GF-D8 (cell line): ENCODE measurements around the gene DPY19L2.
"Not testable (repeated sequence)": the region's sequence is repeated elsewhere in the genome, so short reads cannot be mapped to it uniquely, and the experiment has no call there.

Experiments used
- DNase-seq: peaks from one replicate; lab custom pipeline; 2025; lab: John Stamatoyannopoulos, UW

Gene DPY19L2

DNA sequence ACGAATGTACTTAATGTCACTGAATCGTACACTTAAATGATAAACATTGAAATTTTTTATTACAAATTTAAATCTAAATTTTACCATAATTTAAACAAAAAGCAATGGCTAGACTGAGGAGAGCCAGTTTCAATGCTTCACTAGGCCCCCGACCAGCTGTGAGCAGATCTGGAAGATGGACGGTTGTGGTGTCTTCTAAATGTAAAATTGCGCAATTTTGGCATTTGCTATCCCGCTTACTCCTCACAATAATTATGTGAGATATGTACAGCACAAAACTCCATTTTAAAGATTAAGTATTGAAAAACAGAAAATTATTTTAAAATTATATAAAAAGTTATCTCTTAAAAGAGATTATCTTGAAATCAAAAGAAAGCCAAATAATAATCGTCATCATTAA is 5.3 kb downstream of the DPY19L2 start:
- not testable (repeated sequence) for DNase-seq

DNA sequence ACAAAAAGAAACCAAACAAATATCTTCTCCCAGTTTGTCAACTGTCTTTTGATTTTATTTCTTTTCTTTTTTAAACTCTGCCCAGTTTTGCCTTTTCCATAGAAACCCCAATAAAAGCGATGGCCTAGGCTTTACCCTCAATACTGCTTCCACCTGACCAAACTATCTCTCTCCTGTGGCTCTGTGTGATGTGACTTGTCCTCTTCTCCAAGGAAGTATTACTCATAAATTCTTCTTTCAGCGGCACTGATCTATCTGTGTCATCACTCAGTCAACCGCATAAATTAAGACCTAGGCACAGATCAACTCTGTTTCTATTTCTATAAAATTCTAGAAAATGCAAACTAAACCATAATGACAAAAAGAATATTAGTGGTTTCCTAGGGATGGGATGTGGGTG is 9.8 kb downstream of the DPY19L2 start:
- not testable (repeated sequence) for DNase-seq

DNA sequence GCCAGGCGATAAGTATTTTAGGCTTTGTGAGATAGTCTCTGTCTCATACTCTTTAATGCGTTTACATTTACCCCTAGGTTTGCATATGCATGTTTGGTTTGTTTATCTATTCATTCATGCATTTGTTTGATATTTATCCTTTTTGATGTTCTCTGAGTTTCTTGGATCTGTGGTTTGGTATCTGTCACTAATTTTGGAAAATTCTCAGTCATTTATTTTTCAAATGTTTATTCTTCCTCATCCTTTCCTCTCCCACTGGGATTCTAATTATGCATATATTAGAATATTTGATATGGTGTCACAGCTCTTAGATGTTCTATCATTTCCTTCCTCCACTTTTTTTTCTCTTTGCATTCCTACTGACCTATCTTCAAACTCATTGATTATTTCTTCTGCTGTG is 11.9 kb downstream of the DPY19L2 start:
- DNase-seq: not testable (repeated sequence)

DNA sequence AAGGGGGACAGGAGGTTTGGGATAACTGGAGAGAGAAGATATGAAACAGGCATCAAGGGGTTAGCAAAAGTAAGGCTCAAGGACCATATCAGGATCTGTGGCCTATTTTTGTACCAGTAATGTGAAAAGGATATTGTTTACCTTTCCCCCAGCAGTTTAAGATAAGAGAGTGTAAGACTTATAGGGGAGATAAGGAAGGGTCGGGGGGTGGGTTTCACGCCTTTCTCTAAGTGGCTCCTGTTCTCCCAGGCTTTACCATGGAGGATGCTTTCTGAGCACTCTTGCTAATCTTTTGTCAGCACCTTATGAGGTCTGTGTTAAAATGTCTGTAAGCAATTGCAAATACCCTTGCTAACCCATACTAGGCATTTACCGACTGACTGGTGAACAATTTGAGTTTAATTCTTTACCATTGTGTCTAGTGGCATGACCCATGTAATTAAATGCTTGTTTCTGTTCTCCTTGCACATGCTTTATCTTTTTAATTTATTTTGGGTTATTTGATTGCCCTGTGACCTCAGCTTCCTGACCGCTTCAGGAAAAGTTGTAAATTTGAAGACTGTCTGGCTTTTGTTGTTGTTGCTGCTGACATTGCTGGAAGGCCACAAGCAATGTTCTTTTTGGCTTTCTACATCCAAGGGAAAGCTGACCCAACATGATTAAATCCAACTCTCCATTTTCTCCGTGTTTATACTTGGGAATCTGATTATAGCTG is 12.6 kb downstream of the DPY19L2 start:
- DNase-seq: not testable (repeated sequence)

DNA sequence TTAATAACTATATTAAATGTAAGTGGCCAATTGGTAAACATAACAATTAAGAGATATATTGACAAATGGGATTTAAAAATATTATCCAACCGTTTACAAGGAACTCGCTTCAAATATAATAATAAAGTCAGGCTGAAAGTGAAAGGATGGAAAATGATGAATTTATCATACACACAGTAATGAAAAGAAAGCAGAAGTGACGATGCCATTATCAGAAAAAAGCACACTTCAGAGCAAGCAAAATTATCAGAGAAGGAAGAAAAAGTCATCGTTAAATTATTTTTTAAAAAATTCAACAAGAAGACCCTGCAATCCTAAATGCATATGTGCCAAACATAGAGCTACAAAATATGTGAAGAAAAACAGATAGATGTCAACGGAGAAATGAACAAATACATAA is 13.8 kb downstream of the DPY19L2 start:
- DNase-seq: not testable (repeated sequence)

DNA sequence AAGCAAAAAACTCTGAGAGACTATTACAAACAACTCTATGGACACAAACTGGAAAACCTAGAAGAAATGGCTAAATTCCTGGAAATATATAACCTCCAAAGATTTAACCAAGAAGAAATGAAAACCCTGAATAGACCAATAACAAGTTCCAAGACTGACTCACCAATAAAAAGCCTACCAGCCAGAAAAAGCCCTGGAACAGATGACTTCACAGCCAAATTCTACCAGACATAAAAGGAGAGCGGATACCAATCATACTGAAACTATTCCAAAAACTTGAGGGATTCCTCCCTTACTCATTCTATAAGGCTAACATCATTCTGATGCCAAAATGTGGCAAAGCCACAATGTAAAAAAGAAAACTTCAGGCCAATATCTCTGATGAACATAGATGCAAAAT is 18.8 kb downstream of the DPY19L2 start:
- not testable (repeated sequence) for DNase-seq

DNA sequence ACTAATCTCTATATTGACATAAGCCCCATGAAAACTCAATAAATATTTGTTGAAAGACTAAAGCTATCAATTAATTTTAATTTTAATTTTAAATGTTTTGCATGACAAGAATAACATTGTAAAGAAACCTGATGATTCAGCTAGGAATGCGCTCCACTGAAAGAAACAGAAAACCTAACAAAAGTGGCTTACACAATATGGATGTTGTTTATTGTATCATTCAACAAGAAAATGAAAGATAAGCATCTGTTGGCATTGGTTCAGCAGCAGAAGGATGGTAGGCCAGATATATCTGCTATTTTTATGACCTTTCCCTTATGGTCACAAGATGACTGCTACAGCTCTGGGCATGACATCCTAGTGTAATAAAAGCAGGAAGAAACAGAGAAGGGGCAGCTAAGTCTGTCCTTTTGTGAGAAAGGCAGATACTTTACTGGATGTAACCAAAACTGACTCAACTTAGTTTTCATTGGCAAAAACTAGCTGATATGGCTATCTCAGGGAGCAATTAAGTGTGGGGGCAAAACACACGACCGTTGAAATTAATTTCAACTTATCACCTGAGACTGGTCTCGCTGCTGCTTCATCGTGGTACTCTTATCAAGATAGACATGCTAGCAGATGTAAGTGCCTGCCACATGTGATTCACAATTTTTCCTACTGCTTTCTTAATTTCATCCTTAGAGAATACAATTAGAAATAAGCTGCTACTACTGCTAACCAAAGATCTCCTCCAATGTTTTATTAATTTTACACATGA is 24.7 kb downstream of the DPY19L2 start:
- not testable (repeated sequence) for DNase-seq

DNA sequence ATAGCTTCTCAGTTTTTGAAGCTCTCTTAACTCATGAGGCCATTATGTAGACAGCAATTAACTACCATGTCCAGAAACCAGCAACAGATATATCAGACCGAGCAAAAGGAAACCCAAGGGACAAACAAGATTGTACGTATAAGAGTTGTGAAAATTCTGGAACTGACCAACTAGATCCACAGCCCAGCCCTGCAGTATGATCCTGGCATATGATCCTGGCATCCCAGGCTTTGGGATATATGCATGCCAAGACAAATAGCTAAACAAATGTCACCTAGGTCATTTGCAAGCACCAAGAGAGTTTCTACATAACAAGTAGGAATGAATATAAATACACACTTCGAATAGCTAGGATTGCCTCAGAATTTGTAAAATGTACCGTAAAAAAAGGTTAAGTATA is 44.0 kb downstream of the DPY19L2 start:
- DNase-seq: not testable (repeated sequence)

DNA sequence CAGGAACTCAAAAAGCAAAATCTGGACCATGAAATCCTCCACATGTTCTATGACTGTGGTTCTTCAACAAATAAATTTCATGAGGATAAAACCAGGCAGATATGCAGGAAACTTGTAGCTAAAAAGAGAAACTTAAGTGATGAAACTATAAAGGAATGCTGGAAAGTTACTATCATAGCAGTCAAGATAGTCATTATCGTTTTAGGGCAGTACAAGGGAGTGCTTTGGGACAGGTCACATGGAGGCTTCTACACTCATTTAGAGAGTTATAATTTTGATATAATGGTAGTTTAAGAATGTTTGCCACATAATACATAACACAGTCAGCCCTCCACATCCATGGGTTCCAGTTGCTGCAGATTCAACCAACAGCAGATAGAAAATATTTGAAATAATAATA is 52.7 kb downstream of the DPY19L2 start:
- DNase-seq: not testable (repeated sequence)

DNA sequence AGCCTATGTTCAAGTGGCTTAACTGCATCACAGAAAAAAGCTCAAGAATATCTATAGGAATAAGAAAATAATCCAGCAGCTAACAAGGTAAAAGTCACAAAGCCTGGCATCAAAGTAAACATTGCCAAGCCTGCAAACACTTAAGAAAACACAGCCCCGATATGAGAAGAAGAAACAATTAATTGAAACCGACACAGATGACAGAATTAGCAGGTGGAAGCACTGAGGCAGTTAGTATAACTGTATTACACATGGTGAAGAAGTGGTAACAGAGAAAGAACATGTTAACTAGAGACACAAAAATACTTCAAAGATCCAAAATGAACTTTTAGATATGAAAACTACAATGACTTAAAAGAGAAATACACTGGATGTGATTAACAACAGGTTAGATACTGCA is 57.0 kb downstream of the DPY19L2 start:
- not testable (repeated sequence) for DNase-seq

DNA sequence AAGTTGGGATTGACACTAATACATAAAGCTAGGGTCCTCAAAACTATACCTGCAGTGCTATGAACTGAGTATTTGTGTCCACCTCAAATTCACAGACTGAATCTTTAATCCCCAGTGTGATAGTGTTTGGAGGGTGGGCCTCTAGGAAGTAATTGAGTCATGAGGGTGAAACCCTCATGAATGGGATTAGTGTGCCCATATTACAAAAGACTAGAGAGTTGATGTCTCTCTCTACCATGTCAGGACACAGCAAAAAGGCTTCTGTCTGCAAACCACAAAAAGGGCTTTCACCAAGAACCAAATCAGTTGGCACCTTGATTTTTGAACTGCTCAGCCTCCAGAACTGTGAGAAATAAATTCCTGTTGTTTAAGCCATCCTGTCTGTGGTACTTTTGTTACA is 59.0 kb downstream of the DPY19L2 start:
- DNase-seq: not testable (repeated sequence)

DNA sequence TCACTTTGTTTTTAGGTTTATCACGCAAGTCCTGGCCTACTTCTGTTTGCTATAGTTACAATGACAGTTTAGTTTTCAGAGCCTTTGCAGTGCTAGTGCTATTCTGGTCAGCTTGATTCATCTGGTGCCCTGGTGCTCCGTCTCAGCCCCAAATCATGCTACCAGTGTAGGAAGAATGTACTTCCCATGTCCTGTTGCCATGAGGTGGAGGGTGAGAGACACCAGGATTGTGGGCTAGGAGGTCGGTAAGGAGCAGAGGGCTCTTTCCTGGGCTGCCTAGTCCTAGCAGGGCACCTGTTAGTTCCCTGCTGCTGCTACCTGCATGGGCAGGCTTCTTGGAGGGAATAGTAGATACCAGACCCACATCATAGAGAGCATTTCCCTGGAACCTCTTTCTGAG is 63.3 kb downstream of the DPY19L2 start:
- not testable (repeated sequence) for DNase-seq

DNA sequence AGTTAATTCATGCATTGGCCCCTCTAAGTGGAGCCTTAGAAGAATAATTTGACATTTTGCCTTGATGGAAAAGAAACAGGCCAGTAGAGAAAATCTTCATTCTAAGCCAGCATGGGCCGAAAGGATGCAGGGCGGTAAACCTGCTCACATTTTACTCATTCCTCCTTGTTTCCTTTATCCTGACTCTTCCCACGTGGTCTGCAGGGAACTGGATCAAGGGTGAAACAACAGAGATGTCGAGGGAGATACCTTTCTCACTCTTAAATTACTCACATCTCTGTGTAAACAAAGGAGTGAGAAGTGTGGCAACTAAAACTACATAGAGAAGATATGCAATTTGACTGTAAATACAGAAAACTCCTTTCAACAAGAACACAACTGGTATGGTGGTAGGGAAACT is 73.5 kb downstream of the DPY19L2 start:
- not testable (repeated sequence) for DNase-seq

DNA sequence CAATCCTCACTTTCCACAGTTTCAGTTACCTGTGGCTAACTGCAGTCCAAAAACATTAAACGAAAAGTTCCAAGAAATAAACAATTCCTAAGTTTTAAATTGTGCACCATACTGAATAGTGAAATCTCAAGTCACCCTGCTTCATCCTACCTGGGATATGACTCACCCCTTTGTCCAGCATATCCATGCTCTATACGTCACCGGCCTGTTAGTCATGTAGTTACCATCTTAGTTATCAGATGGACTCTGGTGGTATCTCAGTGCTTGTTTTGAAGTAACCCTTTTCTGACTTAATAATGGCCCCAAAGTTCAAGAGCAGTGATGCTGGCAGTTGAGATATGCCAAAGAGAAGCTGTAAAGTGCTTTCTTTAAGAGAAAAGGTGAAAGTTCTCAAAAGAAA is 83.9 kb downstream of the DPY19L2 start:
- not testable (repeated sequence) for DNase-seq

DNA sequence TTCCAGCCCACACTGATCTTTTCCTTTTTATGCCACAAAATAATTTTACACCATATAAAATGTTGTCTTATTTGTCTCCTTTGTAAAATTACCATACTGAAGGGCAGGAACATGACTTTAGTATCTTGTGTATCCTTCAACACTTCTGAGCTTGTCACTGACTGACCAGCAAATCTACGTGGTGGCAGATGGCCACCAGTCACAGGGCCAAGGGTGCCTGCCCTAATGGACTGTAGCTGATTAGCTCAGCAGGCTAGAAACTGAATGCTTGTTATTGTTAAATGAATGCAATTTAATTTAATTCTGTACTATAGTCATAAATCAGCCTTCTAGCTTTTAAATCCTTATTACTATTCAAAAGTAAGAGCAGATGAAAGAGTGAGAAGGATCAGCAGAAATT is 85.0 kb downstream of the DPY19L2 start:
- not testable (repeated sequence) for DNase-seq

DNA sequence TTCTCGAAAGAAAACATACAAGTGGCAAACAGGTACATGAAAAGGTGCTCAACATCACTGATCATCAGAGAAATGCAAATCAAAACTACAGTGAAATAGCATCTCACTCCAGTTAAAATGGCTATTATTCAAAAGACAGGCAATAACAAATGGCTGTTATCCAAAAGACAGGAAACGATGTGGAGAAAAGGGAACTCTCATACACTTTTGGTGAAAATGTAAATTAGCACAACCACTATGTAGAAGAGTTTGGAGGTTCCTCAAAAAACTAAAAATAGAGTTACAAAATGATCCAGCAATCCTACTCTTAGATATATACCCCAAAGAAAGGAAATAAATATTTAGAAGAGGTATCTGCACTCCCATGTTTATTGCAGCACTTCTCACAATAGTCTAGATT is 90.7 kb downstream of the DPY19L2 start:
- DNase-seq: not testable (repeated sequence)

DNA sequence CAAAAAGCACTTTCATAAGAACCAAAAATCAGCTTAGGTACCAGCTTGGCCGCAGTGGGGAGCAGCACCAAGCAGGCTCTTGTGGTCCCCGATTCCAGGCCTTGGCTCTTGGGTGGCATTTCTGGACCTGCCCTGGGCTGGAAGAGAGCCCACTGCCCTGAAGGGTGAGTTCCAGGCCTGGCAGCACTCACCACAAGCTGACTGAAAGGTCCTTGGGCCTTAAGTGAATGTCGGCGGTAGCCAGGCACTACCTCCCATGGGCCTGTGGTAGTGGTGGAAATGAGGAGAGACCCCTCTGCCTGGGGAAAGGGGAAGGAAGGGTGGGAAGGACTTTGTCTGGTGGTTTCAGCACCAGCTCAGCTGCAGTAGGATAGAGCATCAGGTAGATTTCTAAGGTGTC is 96.3 kb downstream of the DPY19L2 start:
- DNase-seq: not testable (repeated sequence)

DNA sequence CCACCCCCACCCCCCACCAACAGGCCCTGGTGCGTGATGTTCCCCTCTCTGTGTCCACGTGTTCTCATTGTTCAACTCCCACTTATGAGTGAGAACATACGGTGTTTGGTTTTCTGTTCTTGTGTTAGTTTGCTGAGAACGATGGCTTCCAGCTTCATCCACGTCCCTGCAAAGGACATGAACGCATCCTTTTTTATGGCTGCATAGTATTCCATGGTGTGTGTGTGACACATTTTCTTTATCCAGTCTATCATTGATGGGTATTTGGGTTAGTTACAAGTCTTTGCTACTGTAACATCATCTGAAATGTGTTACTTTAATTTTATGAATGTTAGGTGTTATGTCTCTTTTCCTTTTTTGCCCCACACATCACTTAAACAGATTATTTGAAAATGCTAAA is 109.8 kb downstream of the DPY19L2 start:
- not testable (repeated sequence) for DNase-seq

DNA sequence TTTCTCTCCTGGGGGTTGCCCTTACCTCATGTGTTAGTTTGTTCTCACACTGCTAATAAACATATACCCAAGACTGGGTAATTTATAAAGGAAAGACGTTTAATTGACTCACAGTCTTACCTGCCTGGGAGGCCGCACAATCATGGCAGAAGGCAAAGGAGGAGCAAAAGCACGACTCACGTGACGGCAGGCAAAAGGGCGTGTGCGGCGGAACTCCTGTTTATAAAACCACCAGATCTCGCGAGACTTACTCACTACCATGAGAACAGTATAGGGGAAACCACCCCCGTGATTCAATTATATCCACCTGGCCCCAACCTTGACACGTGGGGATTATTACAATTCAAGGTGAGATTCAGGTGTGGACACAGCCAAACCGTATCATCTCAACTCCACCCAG is 116.9 kb downstream of the DPY19L2 start:
- DNase-seq: not testable (repeated sequence)

DNA sequence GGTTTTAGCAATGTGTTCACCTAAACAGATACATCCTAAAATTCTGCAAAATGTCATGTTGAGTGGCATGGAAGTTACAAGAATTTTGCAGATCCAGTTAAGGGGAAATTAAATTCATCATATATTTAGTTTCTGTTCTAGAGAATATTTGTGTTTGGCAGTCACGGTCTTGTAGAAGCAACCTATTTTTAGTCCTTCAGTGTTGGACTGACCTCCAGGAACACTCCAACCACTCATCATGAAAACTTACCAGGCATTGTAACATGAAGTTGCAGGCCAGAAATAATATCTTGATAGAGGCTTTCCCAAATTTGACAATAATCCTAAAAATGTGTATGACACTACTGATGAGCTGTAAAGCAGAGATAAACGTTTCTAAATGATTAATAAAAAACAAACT is 119.3 kb downstream of the DPY19L2 start:
- not testable (repeated sequence) for DNase-seq

DNA sequence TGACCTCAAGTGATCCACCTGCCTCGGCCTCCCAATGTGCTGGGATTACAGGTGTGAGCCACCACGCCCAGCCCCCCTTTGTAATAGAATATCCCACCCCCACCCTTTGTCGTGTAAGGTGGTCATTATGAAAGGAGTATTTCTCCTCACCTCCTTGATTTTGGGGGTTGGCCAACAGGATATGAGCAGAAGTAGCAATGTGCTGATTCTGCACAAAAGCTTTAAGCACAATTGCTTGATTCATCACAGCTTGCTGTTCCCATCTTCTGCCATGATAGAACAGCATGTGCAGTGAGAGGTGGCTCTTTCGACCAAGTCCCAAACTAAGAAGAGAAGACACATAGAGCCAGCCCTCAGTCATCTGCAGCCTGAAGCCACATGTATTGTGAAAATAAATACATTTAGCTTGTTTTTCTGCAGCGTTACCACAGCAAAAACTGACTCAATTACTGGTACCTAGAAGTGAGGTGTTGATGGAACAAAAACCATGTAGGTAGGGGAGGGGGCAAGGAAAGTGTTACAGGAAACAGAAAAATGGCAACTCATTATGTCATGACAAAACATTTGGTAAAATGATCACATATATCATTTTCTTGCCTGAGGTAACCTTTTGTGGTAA is 122.9 kb downstream of the DPY19L2 start:
- DNase-seq: not testable (repeated sequence)

DNA sequence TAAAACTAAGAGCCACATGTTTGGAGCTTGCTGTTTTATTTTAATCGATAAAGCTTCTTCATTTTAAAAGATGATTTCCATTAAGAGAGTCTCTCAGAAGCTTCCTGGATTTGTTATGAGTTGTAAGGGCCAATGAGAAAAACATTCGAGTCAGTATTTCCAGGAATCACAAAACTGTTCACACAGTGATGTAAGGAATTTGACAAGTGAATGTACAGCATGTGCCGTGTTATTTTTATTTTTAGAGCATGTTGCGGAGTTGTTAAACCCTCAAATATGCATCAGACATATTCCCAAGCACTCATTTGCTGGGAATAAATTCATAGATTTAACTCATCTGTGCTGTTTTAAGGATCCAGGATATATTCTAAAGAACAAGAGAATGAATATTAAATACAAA is 129.6 kb downstream of the DPY19L2 start:
- not testable (repeated sequence) for DNase-seq

DNA sequence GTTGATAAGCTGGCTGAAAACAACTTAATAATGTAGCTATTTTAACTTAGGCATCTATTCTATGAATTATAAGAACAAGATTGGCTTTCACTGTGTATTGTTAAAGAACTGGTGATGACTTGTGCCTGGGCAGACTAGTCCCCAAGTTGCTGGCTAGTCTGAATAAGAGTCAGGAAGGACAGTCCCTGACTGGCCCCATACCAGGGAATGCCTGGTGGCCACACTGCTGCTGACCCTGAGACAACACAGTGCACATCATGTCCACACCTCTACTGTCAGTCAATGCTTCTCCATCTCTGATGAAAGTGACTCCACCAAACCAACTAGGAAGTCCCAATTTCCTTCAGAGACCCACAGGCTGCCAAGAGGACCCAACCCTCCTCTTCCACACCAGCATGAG is 130.5 kb downstream of the DPY19L2 start:
- DNase-seq: not testable (repeated sequence)
